Osteoblast (primary cell): ENCODE data around the gene KRTAP10-2. TPM values are rescaled to one million over a fixed set of nuclear protein-coding genes. Genes with fewer than 3 reads are reported as not detected.

Source experiments
- DNase-seq: peaks from one replicate; pipeline ENCODE4 v3.0.0; 2011; ENCODE audit warnings: low spot score, mixed read lengths; ENCODE audit not compliant: insufficient read length; ENCODE audit errors: missing footprints
- H2AFZ ChIP-seq: 2 replicates; pipeline ENCODE4 v1.6.0; 2011; ENCODE audit warnings: mild to moderate bottlenecking, low read length
- H3K27ac ChIP-seq: 2 replicates; pipeline ENCODE4 v1.5.1; 2011; ENCODE audit warnings: mild to moderate bottlenecking, low read depth, low read length, moderate library complexity
- H3K27me3 ChIP-seq: 2 replicates; pipeline ENCODE4 v1.6.0; 2012; ENCODE audit warnings: mild to moderate bottlenecking, control low read depth, inconsistent platforms, low read length, moderate library complexity; ENCODE audit not compliant: insufficient read depth
- H3K36me3 ChIP-seq: 2 replicates; pipeline ENCODE4 v1.5.1; 2011; ENCODE audit warnings: mild to moderate bottlenecking, low read length, control low read depth, moderate library complexity; ENCODE audit not compliant: insufficient read depth
- H3K4me1 ChIP-seq: 2 replicates; pipeline ENCODE4 v1.5.1; 2011; ENCODE audit warnings: mild to moderate bottlenecking, low read length, control low read depth, moderate library complexity; ENCODE audit not compliant: insufficient read depth
- H3K4me2 ChIP-seq: 2 replicates; pipeline ENCODE4 v1.6.0; 2011; ENCODE audit warnings: mild to moderate bottlenecking, low read length; ENCODE audit not compliant: insufficient read depth
- H3K4me3 ChIP-seq: fragments of 200-600 bp; sonication (generic); 3 replicates; pipeline ENCODE4 v1.5.1; 2012; ENCODE audit warnings: mild to moderate bottlenecking, low read length, inconsistent platforms; ENCODE audit not compliant: insufficient read depth
- H3K79me2 ChIP-seq: 2 replicates; pipeline ENCODE4 v1.6.0; 2012; ENCODE audit warnings: mild to moderate bottlenecking, low read length, control low read depth, inconsistent platforms; ENCODE audit not compliant: insufficient read depth
- H3K9me3 ChIP-seq: 2 replicates; pipeline ENCODE4 v1.5.1; 2011; ENCODE audit warnings: low read depth, low read length, control low read depth
- H4K20me1 ChIP-seq: 2 replicates; pipeline ENCODE4 v1.6.0; 2012; ENCODE audit warnings: mild to moderate bottlenecking, low read length, control low read depth; ENCODE audit not compliant: insufficient read depth
- total RNA-seq: library from RNA; depleted of rRNA; stranded (reverse); fragments of >200 nt; gene quantifications from 2 replicates; pipeline ENCODE4 v1.2.3, GENCODE V29; 2012
- TF ChIP-seq, protein P1 (sequence below): IDR thresholded peaks from 2 replicates; pipeline ENCODE4 v1.5.1; 2011; ENCODE audit warnings: mild to moderate bottlenecking, low read depth, low read length, moderate library complexity; ENCODE audit errors: extremely low read depth

The KRTAP10-2 gene
- total RNA-seq, 1 donor = not detected

DNA sequence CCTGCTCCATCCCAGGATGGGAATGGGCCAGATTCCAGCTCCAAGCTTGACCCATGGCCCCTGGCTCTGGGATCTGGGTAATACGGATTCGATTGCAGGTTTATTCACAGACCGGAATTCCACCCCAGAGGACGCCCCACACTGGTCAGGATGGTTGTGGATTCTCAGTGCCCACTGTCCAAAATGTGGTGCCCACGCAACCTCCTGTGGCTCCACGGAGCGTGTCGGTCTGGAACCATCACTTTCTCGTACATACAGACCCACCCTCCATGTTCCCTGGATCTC, 42.9 kb downstream of the KRTAP10-2 start:
- H2AFZ ChIP-seq = no peak overlapping the region
- H3K27me3 ChIP-seq = peaks cover 3% of the 10 kb centered on the region

DNA sequence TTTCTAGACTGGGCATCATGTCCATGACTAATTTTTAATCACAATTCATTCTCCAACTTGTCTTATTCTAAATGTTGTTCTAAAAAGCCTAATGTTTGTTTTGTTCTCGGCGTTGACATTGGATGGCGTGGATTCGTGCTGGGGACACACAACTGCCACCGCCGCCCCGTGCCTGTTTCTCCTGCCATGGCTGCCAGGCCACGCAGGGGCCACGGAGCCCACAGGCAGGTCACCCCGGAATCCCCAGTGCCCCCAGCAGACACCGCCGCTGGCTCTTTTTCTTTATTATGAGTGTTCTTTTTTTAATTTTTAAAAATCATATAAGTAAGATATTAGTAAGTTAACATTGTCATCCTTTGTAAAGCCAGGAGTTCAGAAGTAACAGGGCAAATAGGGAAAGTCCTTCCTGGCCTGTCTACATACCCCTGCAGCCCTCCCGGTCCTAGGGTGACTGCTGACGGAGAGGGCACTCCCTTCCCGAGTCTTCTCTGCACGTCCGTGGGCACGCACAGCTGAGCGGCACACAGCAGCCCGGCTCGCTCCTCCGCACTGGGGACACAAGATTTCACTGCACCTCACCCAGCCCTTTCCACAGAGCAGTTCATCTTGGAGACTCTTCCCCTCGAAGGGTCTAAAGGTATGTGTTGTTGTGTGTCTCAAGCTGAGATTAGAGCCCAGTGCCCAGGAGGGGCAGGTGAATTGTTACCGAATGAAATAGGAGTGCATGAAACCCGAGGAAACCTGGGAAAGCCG, 43.5 kb downstream of the KRTAP10-2 start:
- H3K27me3 ChIP-seq = peaks cover 3% of the 10 kb centered on the region
- H3K4me1 ChIP-seq = no peaks in the 10 kb centered on the region
- no peak overlapping the region for H3K27ac ChIP-seq
- no peak overlapping the region for H2AFZ ChIP-seq
- no peaks in the 10 kb centered on the region for H3K9me3 ChIP-seq
- no peak overlapping the region for H3K4me2 ChIP-seq
- H3K36me3 ChIP-seq = no peaks in the 10 kb centered on the region
- no peak for DNase-seq
- TF ChIP-seq, protein P1, sequence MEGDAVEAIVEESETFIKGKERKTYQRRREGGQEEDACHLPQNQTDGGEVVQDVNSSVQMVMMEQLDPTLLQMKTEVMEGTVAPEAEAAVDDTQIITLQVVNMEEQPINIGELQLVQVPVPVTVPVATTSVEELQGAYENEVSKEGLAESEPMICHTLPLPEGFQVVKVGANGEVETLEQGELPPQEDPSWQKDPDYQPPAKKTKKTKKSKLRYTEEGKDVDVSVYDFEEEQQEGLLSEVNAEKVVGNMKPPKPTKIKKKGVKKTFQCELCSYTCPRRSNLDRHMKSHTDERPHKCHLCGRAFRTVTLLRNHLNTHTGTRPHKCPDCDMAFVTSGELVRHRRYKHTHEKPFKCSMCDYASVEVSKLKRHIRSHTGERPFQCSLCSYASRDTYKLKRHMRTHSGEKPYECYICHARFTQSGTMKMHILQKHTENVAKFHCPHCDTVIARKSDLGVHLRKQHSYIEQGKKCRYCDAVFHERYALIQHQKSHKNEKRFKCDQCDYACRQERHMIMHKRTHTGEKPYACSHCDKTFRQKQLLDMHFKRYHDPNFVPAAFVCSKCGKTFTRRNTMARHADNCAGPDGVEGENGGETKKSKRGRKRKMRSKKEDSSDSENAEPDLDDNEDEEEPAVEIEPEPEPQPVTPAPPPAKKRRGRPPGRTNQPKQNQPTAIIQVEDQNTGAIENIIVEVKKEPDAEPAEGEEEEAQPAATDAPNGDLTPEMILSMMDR = no peak
- H3K4me3 ChIP-seq = no peak overlapping the region
- no peaks in the 10 kb centered on the region for H4K20me1 ChIP-seq
- no peaks in the 10 kb centered on the region for H3K79me2 ChIP-seq

More for the DNA sequence above, 42.9 kb downstream of the KRTAP10-2 start:
- H4K20me1 ChIP-seq = no peaks in the 10 kb centered on the region
- no peak overlapping the region for H3K4me3 ChIP-seq
- no peak for DNase-seq
- no peaks in the 10 kb centered on the region for H3K9me3 ChIP-seq
- H3K79me2 ChIP-seq = no peaks in the 10 kb centered on the region
- no peak overlapping the region for H3K4me2 ChIP-seq
- no peaks in the 10 kb centered on the region for H3K36me3 ChIP-seq
- TF ChIP-seq, protein P1 = no peak
- no peaks in the 10 kb centered on the region for H3K4me1 ChIP-seq
- H3K27ac ChIP-seq = no peak overlapping the region

DNA sequence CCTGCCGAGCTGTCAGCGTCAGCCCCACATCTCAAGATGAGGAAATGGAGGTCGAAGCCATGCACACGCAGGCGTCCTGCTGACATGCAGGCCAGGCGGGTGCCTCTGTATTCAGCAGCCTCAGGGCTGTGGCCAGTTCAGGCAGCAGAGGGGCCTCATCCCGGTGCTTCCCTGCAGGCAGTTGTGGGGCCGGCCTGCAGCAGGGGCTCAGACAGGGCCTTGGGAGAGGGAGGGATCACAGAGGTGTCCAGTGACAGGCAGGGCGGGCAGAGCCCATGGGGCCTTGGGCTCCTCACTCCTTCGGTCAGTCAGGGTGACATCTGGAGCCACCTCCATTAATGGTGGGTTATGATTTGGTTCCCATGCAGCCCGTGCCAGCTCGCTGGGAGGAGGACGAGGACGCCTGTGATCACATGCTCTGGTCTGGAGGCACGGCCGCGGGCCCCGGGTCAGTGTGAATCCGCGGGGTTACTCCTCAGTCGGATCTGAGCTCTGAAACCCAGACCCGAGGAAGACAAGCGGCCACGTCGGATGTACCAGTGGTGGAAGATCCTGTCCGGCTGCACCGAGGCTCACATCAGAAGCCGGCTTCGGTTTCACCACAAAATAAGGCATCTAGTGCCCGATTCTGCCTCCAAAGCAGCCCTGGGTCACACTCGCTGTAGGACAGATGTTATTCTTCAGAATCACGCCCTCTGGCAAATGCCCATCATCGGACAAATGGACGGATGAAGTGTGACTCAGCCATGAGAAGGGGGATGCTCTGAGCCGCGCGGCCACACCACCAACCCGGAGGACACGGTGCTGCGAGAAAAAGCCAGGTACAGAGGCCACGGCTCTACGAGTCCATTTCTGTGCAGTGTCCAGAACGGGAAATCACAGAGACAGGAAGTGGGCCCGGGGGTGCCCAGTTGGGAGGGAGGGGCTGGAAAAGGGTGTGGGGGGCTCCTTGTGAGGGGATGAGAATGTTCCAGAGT, 44.7 kb downstream of the KRTAP10-2 start:
- no peak for DNase-seq
- H3K9me3 ChIP-seq = no peaks in the 10 kb centered on the region
- H3K79me2 ChIP-seq = no peaks in the 10 kb centered on the region
- H3K4me1 ChIP-seq = no peaks in the 10 kb centered on the region
- no peaks in the 10 kb centered on the region for H3K36me3 ChIP-seq
- no peak overlapping the region for H2AFZ ChIP-seq
- peaks cover 3% of the 10 kb centered on the region for H3K27me3 ChIP-seq
- H4K20me1 ChIP-seq = no peaks in the 10 kb centered on the region
- no peak overlapping the region for H3K4me2 ChIP-seq
- TF ChIP-seq, protein P1 = no peak
- no peak overlapping the region for H3K4me3 ChIP-seq
- H3K27ac ChIP-seq = no peak overlapping the region
